ENCODE measurements around the gene CACNB4. TPM values are rescaled to one million over a fixed set of nuclear protein-coding genes. Genes with fewer than 3 reads are reported as not detected.

CACNB4 gene
- total RNA-seq, 2 experiments from 2014 or later = 0.06 to 0.76 TPM

GRCh38 chr2:151842830-151843690, 255.8 kb downstream of the CACNB4 start:
- POLR2A ChIA-PET = no interaction called here
- Histone ChIP-seq H3K4me2 (ENCODE audit: low read length) (peak overlapping the region; percentile 53), H3K9me2 (ENCODE audit: insufficient read depth, low read length) (no peaks in the 10 kb centered on the region), H3K4me3 (ENCODE audit: low read depth, low read length, poor library complexity, severe bottlenecking) (no peak overlapping the region), H4K20me1 (ENCODE audit: insufficient read depth, low read length) (no peaks in the 10 kb centered on the region), H3K9me3 (ENCODE audit: low read length) (no peaks in the 10 kb centered on the region), H3K79me2 (ENCODE audit: insufficient read depth, low read depth, low read length) (no peaks in the 10 kb centered on the region), H3K4me1 (ENCODE audit: insufficient read depth, low read length, poor library complexity, severe bottlenecking) (peaks cover 57% of the 10 kb centered on the region), H2AFZ (ENCODE audit: low read length) (peak overlapping the region; percentile 84), H3K27ac (ENCODE audit: low read depth, low read length, poor library complexity, severe bottlenecking) (peak overlapping the region; percentile 13), H3K36me3 (ENCODE audit: insufficient read depth, low read length) (no peaks in the 10 kb centered on the region)
- TF ChIP-seq EZH2phosphoT487 (IDR thresholded peaks at IDR 0.05; ENCODE audit: borderline replicate concordance, low read depth, low read length) = no peak
- no peak for TF ChIP-seq CTCF (conservative IDR thresholded peaks at IDR 0.05; ENCODE audit: low read length)
- no TSS peak for BruUV-seq (replicated peaks)
- intact Hi-C loops (cut with micrococcal nuclease; ENCODE audit: unreplicated experiment) = no loop called here
- CTCF ChIA-PET (ENCODE audit: unreplicated experiment) = no interaction called here
- peak; percentile 36 for DNase-seq (ENCODE audit: low spot score)

- H3K9me2 ChIP-seq (ENCODE audit: insufficient read depth, low read length) = no peaks in the 10 kb centered on the region
- no peaks in the 10 kb centered on the region for H4K20me1 ChIP-seq (ENCODE audit: insufficient read depth, low read length)
- intact Hi-C loops (cut with micrococcal nuclease; ENCODE audit: unreplicated experiment) = no loop called here
- TF ChIP-seq EZH2phosphoT487 (IDR thresholded peaks at IDR 0.05; ENCODE audit: borderline replicate concordance, low read depth, low read length) (no peak), CTCF (conservative IDR thresholded peaks at IDR 0.05; ENCODE audit: low read length) (no peak)
- peak overlapping the region; percentile 33 for H3K27ac ChIP-seq (ENCODE audit: low read depth, low read length, poor library complexity, severe bottlenecking)
- CTCF ChIA-PET (ENCODE audit: unreplicated experiment) = interaction anchor here (0.9 to 1.0 kb wide), 2 partner anchors 21 to 185 kb away, joined by 3 to 4 read pairs; no protein-coding TSS in a partner anchor
- H3K4me2 ChIP-seq (ENCODE audit: low read length) = peak overlapping the region; percentile 52
- H3K4me1 ChIP-seq (ENCODE audit: insufficient read depth, low read length, poor library complexity, severe bottlenecking) = peaks cover 61% of the 10 kb centered on the region
- H3K4me3 ChIP-seq (ENCODE audit: low read depth, low read length, poor library complexity, severe bottlenecking) = no peak overlapping the region
- H3K9me3 ChIP-seq (ENCODE audit: low read length) = no peaks in the 10 kb centered on the region
- no peaks in the 10 kb centered on the region for H3K36me3 ChIP-seq (ENCODE audit: insufficient read depth, low read length)
- no TSS peak for BruUV-seq (replicated peaks)
- no peaks in the 10 kb centered on the region for H3K79me2 ChIP-seq (ENCODE audit: insufficient read depth, low read depth, low read length)
- peak overlapping the region; percentile 71 for H2AFZ ChIP-seq (ENCODE audit: low read length)
- DNase-seq (ENCODE audit: low spot score) = no peak
- POLR2A ChIA-PET = interaction anchor here (0.5 to 6.3 kb wide), 12 partner anchors 8 to 192 kb away, joined by 3 to 80 read pairs (median 4); partner anchors contain the start of gene ARL5A
Observed at GRCh38 chr2:151841047-151841424, 257.8 kb downstream of the CACNB4 start.

All from OCI-LY7 (cell line).